Caco-2 (cell line): ENCODE measurements around the gene BRI3. TPM values are rescaled to one million over a fixed set of nuclear protein-coding genes. Genes with fewer than 3 reads are reported as not detected.

ENCODE experiments used
- BruUV-seq: library from RNA; stranded (reverse); fragments of 400-500 nt; replicated peaks from 2 replicates; lab custom pipeline; 2021; lab: Mats Ljungman, UMichigan
- CTCF ChIA-PET: fragments of 300-600 bp; sonication (Branson Sonifier 250); formaldehyde crosslinking; loops from one replicate; lab custom pipeline; 2022; ENCODE audit warnings: antibody characterized with exemption; lab: Charles Lee
- POLR2A ChIA-PET: fragments of 300-600 bp; sonication (Branson Sonifier 250); formaldehyde crosslinking; loops from one replicate; lab custom pipeline; 2022; ENCODE audit warnings: antibody characterized with exemption; lab: Charles Lee
- DNase-seq, 2 experiments: peaks; one replicate each; pipeline versions ENCODE4 v3.0.0 to v3.0.0-alpha.2; 2020 to 2022
- H3K27me3 ChIP-seq: replicated peaks from 2 replicates; pipeline ENCODE4 v1.6.0; 2011; ENCODE audit warnings: low read length; ENCODE audit not compliant: control insufficient read depth, insufficient read depth
- H3K36me3 ChIP-seq: 2 replicates; pipeline ENCODE4 v1.5.1; 2011; ENCODE audit warnings: low read length; ENCODE audit not compliant: control insufficient read depth, insufficient read depth
- H3K4me1 ChIP-seq: fragments of 250-450 bp; sonication (Bioruptor Pico); 2 replicates; pipeline ENCODE4 v1.5.1; 2020; ENCODE audit warnings: mild to moderate bottlenecking
- H3K4me3 ChIP-seq: 2 replicates; pipeline ENCODE4 v1.5.1; 2011; ENCODE audit warnings: low read depth, mild to moderate bottlenecking, control low read depth, low read length
- H3K9me3 ChIP-seq: fragments of 250-450 bp; sonication (Bioruptor Pico); 2 replicates; pipeline ENCODE4 v1.5.1; 2020; ENCODE audit warnings: mild to moderate bottlenecking, moderate library complexity
- H3K27ac Mint-ChIP-seq: one replicate; pipeline ENCODE4 v1.8.0; 2022; ENCODE audit warnings: mixed read lengths; ENCODE audit not compliant: unreplicated experiment
- H3K27me3 Mint-ChIP-seq: one replicate; pipeline ENCODE4 v1.8.0; 2022; ENCODE audit warnings: mixed read lengths; ENCODE audit not compliant: insufficient read depth, unreplicated experiment
- H3K36me3 Mint-ChIP-seq: one replicate; pipeline ENCODE4 v1.8.0; 2022; ENCODE audit warnings: mild to moderate bottlenecking, mixed read lengths; ENCODE audit not compliant: insufficient read depth, unreplicated experiment
- H3K4me1 Mint-ChIP-seq: one replicate; pipeline ENCODE4 v1.8.0; 2022; ENCODE audit warnings: low read depth, mixed read lengths; ENCODE audit not compliant: unreplicated experiment
- H3K4me3 Mint-ChIP-seq: one replicate; pipeline ENCODE4 v1.8.0; 2022; ENCODE audit warnings: mild to moderate bottlenecking, moderate library complexity, mixed read lengths; ENCODE audit not compliant: unreplicated experiment
- H3K9me3 Mint-ChIP-seq: one replicate; pipeline ENCODE4 v1.8.0; 2022; ENCODE audit warnings: mixed read lengths; ENCODE audit not compliant: unreplicated experiment
- intact Hi-C: fragments of 100-400 bp; cut with micrococcal nuclease; formaldehyde crosslinking; loops from one replicate; pipeline ENCODE4 v1.10.0; 2022; ENCODE audit not compliant: unreplicated experiment
- total RNA-seq: library from RNA; stranded (reverse); gene quantifications from 2 replicates; pipeline ENCODE4 v1.2.3, GENCODE V29; 2022
- TF ChIP-seq, protein P1 (sequence below), 2 experiments: fragments of 200-600 bp in 1 of 2; IDR thresholded peaks; 1 replicate in 1 of 2; 2 replicates in 1 of 2; pipeline versions ENCODE4 v1.5.1 to v1.8.0; 2011 to 2022; ENCODE audit warnings: antibody characterized with exemption in 1 of 2, control low read depth in 1 of 2, inconsistent platforms in 1 of 2, low read depth in 1 of 2, low read length in 1 of 2, mild to moderate bottlenecking in 1 of 2, moderate library complexity in 1 of 2; ENCODE audit not compliant: insufficient read depth in 1 of 2, severe bottlenecking in 1 of 2, unreplicated experiment in 1 of 2

Gene BRI3
- total RNA-seq, 1 experiment from 2014 or later = 224 TPM

DNA sequence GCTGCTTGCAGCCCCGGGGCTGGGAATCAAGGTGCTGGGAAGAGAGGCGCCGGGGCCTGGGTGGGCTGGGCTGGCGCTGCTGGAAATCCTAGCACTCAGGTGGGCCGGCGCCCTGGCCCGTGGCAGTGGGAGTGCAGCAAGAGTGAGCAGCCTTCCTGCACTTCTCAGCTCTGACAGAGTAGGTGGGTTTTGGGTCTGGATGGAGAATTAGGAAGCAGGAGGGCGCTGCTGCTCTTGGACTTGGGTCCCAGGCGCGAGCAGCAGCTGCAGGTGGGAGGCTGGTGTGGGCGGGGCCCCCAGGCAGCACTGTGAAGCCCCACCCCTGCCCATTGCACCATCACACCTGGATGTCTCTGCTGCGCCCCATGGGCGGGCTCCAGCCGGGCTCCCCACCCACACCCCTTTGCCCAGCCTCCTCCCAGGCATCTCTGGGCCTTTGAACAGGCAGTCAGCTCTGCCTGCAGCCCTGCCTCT, 6.0 kb downstream of the BRI3 start:
- Mint-ChIP-seq H3K9me3 (no peaks in the 10 kb centered on the region), H3K4me3 (peak overlapping the region; percentile 32), H3K27ac (peak overlapping the region; percentile 81), H3K27me3 (no peaks in the 10 kb centered on the region), H3K36me3 (peaks cover 91% of the 10 kb centered on the region), H3K4me1 (peaks cover 27% of the 10 kb centered on the region)
- no TSS peak for BruUV-seq
- H3K4me1 ChIP-seq = peaks cover 55% of the 10 kb centered on the region
- H3K9me3 ChIP-seq = no peaks in the 10 kb centered on the region
- no peaks in the 10 kb centered on the region for H3K27me3 ChIP-seq
- CTCF ChIA-PET = interaction anchor here (0.6 to 0.8 kb wide), 2 partner anchors 17 to 114 kb away, joined by 3 read pairs; partner anchors contain the start of gene BAIAP2L1
- peak; percentile 74 to 77 for DNase-seq
- POLR2A ChIA-PET = interaction anchor here (0.6 kb wide), 1 partner anchor 33 kb away, joined by 3 read pairs; no protein-coding TSS in a partner anchor
- no peak overlapping the region for H3K4me3 ChIP-seq
- TF ChIP-seq, protein P1, sequence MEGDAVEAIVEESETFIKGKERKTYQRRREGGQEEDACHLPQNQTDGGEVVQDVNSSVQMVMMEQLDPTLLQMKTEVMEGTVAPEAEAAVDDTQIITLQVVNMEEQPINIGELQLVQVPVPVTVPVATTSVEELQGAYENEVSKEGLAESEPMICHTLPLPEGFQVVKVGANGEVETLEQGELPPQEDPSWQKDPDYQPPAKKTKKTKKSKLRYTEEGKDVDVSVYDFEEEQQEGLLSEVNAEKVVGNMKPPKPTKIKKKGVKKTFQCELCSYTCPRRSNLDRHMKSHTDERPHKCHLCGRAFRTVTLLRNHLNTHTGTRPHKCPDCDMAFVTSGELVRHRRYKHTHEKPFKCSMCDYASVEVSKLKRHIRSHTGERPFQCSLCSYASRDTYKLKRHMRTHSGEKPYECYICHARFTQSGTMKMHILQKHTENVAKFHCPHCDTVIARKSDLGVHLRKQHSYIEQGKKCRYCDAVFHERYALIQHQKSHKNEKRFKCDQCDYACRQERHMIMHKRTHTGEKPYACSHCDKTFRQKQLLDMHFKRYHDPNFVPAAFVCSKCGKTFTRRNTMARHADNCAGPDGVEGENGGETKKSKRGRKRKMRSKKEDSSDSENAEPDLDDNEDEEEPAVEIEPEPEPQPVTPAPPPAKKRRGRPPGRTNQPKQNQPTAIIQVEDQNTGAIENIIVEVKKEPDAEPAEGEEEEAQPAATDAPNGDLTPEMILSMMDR (IDR thresholded peaks at IDR 0.05; ENCODE audit: insufficient read depth in 1 of 2, low read depth in 1 of 2, low read length in 1 of 2, severe bottlenecking in 1 of 2, unreplicated experiment in 1 of 2) = no peak
- intact Hi-C loops = no loop called here
- H3K36me3 ChIP-seq = peaks cover 6% of the 10 kb centered on the region

DNA sequence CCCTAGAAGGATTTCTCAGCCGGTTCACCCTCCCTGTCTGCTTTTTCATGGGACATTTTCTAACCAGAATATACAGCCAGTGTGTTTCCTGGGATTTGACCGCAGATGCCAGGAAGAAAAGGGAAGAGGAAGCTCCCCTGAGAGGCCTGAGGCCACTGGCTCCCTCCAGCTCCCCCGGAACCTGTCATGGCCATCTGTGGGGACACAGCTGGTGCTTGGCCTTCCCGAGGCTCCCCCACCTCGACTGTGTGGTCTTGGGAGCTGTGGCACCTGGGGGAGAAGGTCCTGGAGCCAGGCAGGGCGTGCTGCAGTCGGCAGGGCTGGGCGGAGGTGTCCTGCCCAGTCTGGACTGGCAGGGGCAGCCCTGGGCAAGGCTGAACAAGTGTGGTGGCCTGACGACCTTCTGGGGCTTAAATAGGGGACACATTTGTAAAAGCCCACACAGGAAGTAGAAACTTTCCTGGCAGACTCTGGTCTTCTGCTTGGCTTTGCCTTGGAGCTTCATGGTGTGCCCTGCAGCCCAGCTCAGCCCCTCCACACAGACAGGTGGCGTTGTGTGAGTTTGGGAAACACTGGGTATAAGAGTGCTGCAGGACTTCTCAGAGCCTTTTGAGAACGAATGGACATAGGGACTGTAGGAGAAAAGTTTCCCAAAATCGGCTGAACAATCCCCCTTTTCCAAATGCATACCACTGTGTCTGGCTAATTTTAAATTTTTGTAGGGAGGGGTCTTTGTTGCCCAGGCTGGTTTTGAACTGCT, 6.8 kb downstream of the BRI3 start:
- Mint-ChIP-seq H3K27me3 (no peaks in the 10 kb centered on the region), H3K9me3 (no peaks in the 10 kb centered on the region), H3K4me3 (no peak overlapping the region), H3K27ac (peak overlapping the region; percentile 81), H3K36me3 (peaks cover 91% of the 10 kb centered on the region), H3K4me1 (peaks cover 19% of the 10 kb centered on the region)
- ChIA-PET POLR2A (interaction anchor here (0.6 kb wide), 1 partner anchor 34 kb away, joined by 3 read pairs; no protein-coding TSS in a partner anchor), CTCF (interaction anchor here (0.6 to 0.8 kb wide), 2 partner anchors 17 to 113 kb away, joined by 3 read pairs; partner anchors contain the start of gene BAIAP2L1)
- peaks cover 4% of the 10 kb centered on the region; the same call in 1 of the 2 replicates for H3K36me3 ChIP-seq
- DNase-seq = no peak
- BruUV-seq = no TSS peak
- no peak overlapping the region for H3K4me3 ChIP-seq
- TF ChIP-seq, protein P1 (IDR thresholded peaks at IDR 0.05; ENCODE audit: insufficient read depth in 1 of 2, low read depth in 1 of 2, low read length in 1 of 2, severe bottlenecking in 1 of 2, unreplicated experiment in 1 of 2) = no peak
- H3K27me3 ChIP-seq = no peaks in the 10 kb centered on the region
- intact Hi-C loops = no loop called here
- H3K4me1 ChIP-seq = peaks cover 48% of the 10 kb centered on the region
- no peaks in the 10 kb centered on the region for H3K9me3 ChIP-seq

DNA sequence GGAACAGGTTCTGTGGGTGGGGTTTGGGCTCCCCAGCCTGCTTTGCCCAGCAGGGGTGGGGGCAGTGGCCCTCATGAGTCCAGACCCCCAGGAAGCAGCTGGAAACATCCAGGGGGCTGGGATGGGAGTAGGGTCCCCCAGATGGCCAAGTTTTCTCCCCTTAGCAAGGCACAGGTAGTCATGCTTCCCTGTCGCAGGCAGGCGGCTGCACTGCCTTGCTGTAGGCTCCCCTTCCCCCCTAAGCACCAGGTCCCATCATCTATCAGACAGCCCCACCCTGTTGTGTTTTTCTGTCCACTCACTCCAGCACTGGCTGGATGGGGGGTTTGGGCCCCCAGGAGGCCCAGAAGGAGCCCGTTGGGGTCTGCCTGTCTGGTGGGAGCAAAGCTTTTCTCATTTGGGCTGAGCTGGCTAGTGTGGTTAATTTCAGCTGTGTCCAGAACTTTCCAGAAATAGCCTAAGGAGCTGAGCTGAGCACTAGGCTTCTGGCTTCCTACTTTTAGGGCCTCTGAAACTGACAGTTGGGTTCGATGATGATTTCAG, 7.9 kb downstream of the BRI3 start:
- Histone ChIP-seq H3K9me3 (no peaks in the 10 kb centered on the region), H3K4me3 (no peak overlapping the region), H3K36me3 (peaks cover 2% of the 10 kb centered on the region; the same call in 1 of the 2 replicates), H3K27me3 (no peaks in the 10 kb centered on the region), H3K4me1 (peaks cover 36% of the 10 kb centered on the region)
- TF ChIP-seq, protein P1 (IDR thresholded peaks at IDR 0.05; ENCODE audit: insufficient read depth in 1 of 2, low read depth in 1 of 2, low read length in 1 of 2, severe bottlenecking in 1 of 2, unreplicated experiment in 1 of 2) = no peak
- H3K4me3 Mint-ChIP-seq = no peak overlapping the region
- DNase-seq = no peak
- H3K27me3 Mint-ChIP-seq = no peaks in the 10 kb centered on the region
- no peaks in the 10 kb centered on the region for H3K9me3 Mint-ChIP-seq
- ChIA-PET CTCF (no interaction called here), POLR2A (no interaction called here)
- BruUV-seq = no TSS peak
- peaks cover 16% of the 10 kb centered on the region for H3K4me1 Mint-ChIP-seq
- no peak overlapping the region for H3K27ac Mint-ChIP-seq
- H3K36me3 Mint-ChIP-seq = peaks cover 93% of the 10 kb centered on the region
- intact Hi-C loops = no loop called here
